T follicular helper cell (primary cell): Measurements from ENCODE around the gene AMBRA1.

Source experiments
- DNase-seq: peaks from one replicate; pipeline ENCODE4 v3.0.0-alpha.2; 2020; ENCODE audit warnings: low read depth
- total RNA-seq, 2 experiments: gene quantifications; one replicate each; lab custom pipeline; 2026; lab: John Stamatoyannopoulos, UW

The AMBRA1 gene
- 71.1 to 96.5 reads per million in 2 experiments for total RNA-seq

GRCh38 chr11:46593550-46594373 lies at the start of gene AMBRA1:
Gene AMBRA1, minus strand, starts transcription at chr11:46594023. Its CDS starts 45,643 bp downstream, at chr11:46548380.
- DNase-seq: peak; percentile 70

- DNase-seq: no peak
Observed at GRCh38 chr11:46643531-46643930, 49.7 kb upstream of the AMBRA1 start.

- DNase-seq: no peak
Observed at GRCh38 chr11:46642627-46643335, 49.0 kb upstream of the AMBRA1 start.

- no peak for DNase-seq
Observed at GRCh38 chr11:46641639-46642038, 47.8 kb upstream of the AMBRA1 start.

GRCh38 chr11:46640036-46640788 lies 46.4 kb upstream of the AMBRA1 start:
- no peak for DNase-seq

- DNase-seq: no peak
Observed at GRCh38 chr11:46639197-46639839, 45.5 kb upstream of the AMBRA1 start.

GRCh38 chr11:46637546-46637945 lies 43.7 kb upstream of the AMBRA1 start:
- DNase-seq: no peak

- no peak for DNase-seq
Observed at GRCh38 chr11:46635557-46636139, 41.8 kb upstream of the AMBRA1 start.

GRCh38 chr11:46633291-46634217 lies 39.7 kb upstream of the AMBRA1 start:
- no peak for DNase-seq

GRCh38 chr11:46632502-46632901 lies 38.7 kb upstream of the AMBRA1 start:
- DNase-seq: no peak

- no peak for DNase-seq
Observed at GRCh38 chr11:46631676-46632075, 37.9 kb upstream of the AMBRA1 start.

- DNase-seq: no peak
Observed at GRCh38 chr11:46630237-46630636, 36.4 kb upstream of the AMBRA1 start.

- DNase-seq: no peak
Observed at GRCh38 chr11:46628961-46629360, 35.1 kb upstream of the AMBRA1 start.

GRCh38 chr11:46625406-46625805 lies 31.6 kb upstream of the AMBRA1 start:
- DNase-seq: no peak

GRCh38 chr11:46618837-46619236 lies 25.0 kb upstream of the AMBRA1 start:
- no peak for DNase-seq

GRCh38 chr11:46617972-46618314 lies 24.1 kb upstream of the AMBRA1 start:
- DNase-seq: no peak

- DNase-seq: peak; percentile 86
Observed at GRCh38 chr11:46617134-46617971, 23.5 kb upstream of the AMBRA1 start, which contains the start of the genes ATG13 and HARBI1. Gene ATG13, plus strand, starts transcription at chr11:46617553. Its CDS starts 26,739 bp downstream, at chr11:46644292. Gene HARBI1, minus strand, starts transcription at chr11:46617227. Its CDS starts 990 bp downstream, at chr11:46616237.

GRCh38 chr11:46616551-46617133 lies 22.8 kb upstream of the AMBRA1 start:
- no peak for DNase-seq

GRCh38 chr11:46615756-46616155 lies 21.9 kb upstream of the AMBRA1 start:
- DNase-seq: no peak
